Activated CD8-positive, alpha-beta memory T cell treated with anti-CD3 and anti-CD28 coated beads for 36 hours (primary cell): ENCODE results near the gene NDUFAF4. TPM values are rescaled to one million over a fixed set of nuclear protein-coding genes. Genes with fewer than 3 reads are reported as not detected.

Experiments used
- CTCF ChIA-PET: fragments of 350-600 bp; sonication (Branson Sonifier 250); formaldehyde crosslinking; loops from one replicate; lab custom pipeline; 2021; ENCODE audit warnings: antibody characterized with exemption; lab: Charles Lee
- POLR2A ChIA-PET: fragments of 350-600 bp; sonication (Branson Sonifier 250); formaldehyde crosslinking; loops from one replicate; lab custom pipeline; 2021; ENCODE audit warnings: antibody characterized with exemption; lab: Charles Lee
- total RNA-seq, 2 experiments: library from RNA; stranded (reverse); gene quantifications; one replicate each; pipeline ENCODE4 v1.2.3, GENCODE V29; 2021

Gene NDUFAF4
- total RNA-seq, 2 experiments from 2014 or later, result 82.3 to 83.6 TPM

DNA sequence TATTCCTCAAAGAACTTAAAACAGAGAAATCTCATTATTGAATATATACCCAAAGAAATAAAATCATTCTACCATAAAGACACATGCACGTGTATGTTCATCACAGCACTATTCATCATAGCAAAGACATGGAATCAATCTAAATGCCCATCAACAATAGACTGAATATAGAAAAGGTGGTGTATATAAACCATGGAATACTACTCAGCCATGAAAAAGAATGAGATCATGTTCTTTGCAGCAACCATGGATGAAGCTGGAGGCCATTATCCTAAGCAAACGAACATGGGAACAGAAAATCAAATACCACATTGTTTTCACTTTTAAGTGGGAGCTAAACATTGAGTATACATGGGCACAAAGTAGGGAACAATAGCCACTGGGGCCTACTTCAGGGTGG, 48.1 kb downstream of the NDUFAF4 start:
- ChIA-PET POLR2A (no interaction called here), CTCF (no interaction called here)

DNA sequence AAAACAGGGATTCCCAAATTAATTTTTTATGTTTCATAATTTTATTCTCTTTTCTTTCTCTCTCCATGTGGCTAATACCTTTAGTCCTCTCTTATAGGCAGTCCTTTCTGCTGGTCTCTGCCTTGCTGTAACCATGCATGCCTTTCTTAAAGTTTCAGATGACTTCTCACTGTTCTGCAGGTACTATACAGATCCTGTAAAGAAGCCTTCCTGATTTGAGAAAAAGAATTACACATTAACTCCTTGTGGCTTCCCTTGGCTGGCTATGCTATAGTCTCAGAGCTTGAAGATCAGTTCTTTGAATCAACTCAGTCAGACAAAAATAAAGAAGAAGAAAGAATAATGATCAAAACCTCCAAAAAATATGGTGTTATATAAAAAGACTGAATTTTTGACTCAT, 53.2 kb downstream of the NDUFAF4 start:
- ChIA-PET CTCF (no interaction called here), POLR2A (no interaction called here)

- ChIA-PET POLR2A (no interaction called here), CTCF (interaction anchor here (0.6 kb wide), 1 partner anchor 112 kb away, joined by 5 read pairs; no protein-coding TSS in a partner anchor)
Observed at GRCh38 chr6:96841345-96841744, 56.3 kb downstream of the NDUFAF4 start.

Other genes with a start within 250 kb of the NDUFAF4 start
- gene GPR63, start 60.4 kb downstream of the NDUFAF4 start, total RNA-seq, result 1 to 10 TPM; 1.7 to 1.9 TPM
- gene KLHL32, start 26.8 kb upstream of the NDUFAF4 start, total RNA-seq, result under 1 TPM; 0.27 to 0.42 TPM